PC-3 (cell line): ENCODE data around the gene S100A5.

Experiments
- CTCF ChIP-seq: fragments of 300-600 bp; sonication (generic); conservative IDR thresholded peaks from 2 replicates; pipeline ENCODE4 v1.5.1; 2017; ENCODE audit warnings: antibody characterized with exemption, low read depth, mild to moderate bottlenecking, low read length
- EZH2 ChIP-seq: fragments of 300-600 bp; sonication (generic); IDR thresholded peaks from one replicate; pipeline ENCODE4 v1.6.1; 2017; ENCODE audit warnings: antibody characterized with exemption, mild to moderate bottlenecking, low read length; ENCODE audit not compliant: unreplicated experiment
- EZH2phosphoT487 ChIP-seq: fragments of 300-600 bp; sonication (generic); IDR thresholded peaks from 2 replicates; pipeline ENCODE4 v1.6.1; 2018; ENCODE audit warnings: mild to moderate bottlenecking, antibody characterized with exemption, low read length, borderline replicate concordance

GRCh38 chr1:153535242-153536011, 5.3 kb downstream of the S100A5 start, which contains the start of gene S100A6:
- no peak for TF ChIP-seq CTCF
- TF ChIP-seq EZH2, result no peak
- TF ChIP-seq EZH2phosphoT487, result no peak
